Activated CD8-positive, alpha-beta memory T cell treated with anti-CD3 and anti-CD28 coated beads, Interleukin-2, amount 50 U/mL, for 24 hours (primary cell): ENCODE data around the gene LUC7L3.
A peak's percentile ranks its signal among the peaks of the same experiment; 100 is the strongest.
"Not testable (repeated sequence)": the region's sequence is repeated elsewhere in the genome, so short reads cannot be mapped to it uniquely, and the experiment has no call there.

Experiments used
- DNase-seq: peaks from one replicate; pipeline ENCODE4 v3.0.0-alpha.2; 2020; ENCODE audit errors: extremely low read depth

LUC7L3 gene

GRCh38 chr17:50686494-50687199 lies 32.8 kb upstream of the LUC7L3 start:
- DNase-seq: no peak

- no peak for DNase-seq
These were observed 32.0 kb upstream of the LUC7L3 start for GRCh38 chr17:50687200-50688066.

GRCh38 chr17:50688245-50688644 lies 31.2 kb upstream of the LUC7L3 start:
- DNase-seq: no peak

- DNase-seq: no peak
These were observed 30.2 kb upstream of the LUC7L3 start for GRCh38 chr17:50689251-50689650.

GRCh38 chr17:50689956-50690886 lies 29.2 kb upstream of the LUC7L3 start:
- no peak for DNase-seq

DNA sequence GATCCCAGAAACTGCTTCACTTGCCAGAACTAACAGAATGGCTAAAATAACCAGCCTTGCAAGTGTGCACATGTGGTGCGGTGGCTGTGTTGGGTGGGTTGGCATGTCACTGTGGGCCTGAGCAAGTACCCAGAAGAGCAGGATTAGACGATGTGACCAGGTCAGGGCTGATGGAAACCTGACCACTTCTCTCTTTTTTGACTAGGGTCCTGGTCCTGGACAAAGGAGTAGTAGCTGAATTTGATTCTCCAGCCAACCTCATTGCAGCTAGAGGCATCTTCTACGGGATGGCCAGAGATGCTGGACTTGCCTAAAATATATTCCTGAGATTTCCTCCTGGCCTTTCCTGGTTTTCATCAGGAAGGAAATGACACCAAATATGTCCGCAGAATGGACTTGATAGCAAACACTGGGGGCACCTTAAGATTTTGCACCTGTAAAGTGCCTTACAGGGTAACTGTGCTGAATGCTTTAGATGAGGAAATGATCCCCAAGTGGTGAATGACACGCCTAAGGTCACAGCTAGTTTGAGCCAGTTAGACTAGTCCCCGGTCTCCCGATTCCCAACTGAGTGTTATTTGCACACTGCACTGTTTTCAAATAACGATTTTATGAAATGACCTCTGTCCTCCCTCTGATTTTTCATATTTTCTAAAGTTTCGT lies 28.4 kb upstream of the LUC7L3 start:
- DNase-seq: no peak

DNA sequence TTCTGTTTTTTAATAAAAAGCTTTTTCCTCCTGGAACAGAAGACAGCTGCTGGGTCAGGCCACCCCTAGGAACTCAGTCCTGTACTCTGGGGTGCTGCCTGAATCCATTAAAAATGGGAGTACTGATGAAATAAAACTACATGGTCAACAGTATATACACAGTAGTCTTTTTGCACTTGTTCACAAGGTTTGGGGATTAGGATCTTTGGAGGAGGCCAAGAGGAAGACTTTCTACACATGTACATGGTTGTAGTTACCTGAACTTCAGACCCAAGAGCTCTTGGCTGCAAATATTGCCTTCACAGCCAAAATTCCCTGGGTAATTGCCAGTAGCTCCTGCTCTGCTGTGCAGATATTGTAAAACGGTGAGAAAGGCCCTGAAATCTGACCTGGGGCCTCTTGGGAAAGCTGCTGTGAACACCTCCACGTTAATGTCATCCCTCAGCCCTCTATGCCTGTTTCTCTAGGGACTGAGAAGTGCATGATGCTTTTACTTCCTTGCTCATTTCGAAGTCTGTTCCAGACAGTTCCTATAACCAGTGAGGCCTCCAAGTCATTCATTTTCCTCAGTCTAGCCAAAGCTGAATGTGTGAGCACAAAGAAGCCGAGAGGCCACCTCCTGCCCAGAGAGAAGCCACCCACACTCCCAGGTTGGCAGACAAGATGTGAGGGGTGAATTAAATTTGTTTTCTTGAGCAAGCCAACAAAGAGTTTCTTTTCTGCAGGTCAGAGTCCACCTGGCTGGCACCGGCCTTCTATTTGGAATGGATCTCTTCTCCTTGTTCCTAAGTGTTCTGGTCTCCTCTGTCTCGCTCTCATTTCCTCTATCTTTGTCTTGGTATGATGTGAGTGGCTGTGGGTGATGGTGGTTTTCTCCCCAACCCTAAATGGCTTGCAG lies 27.6 kb upstream of the LUC7L3 start:
- DNase-seq: no peak

GRCh38 chr17:50692448-50693035 lies 26.9 kb upstream of the LUC7L3 start:
- DNase-seq: no peak

DNA sequence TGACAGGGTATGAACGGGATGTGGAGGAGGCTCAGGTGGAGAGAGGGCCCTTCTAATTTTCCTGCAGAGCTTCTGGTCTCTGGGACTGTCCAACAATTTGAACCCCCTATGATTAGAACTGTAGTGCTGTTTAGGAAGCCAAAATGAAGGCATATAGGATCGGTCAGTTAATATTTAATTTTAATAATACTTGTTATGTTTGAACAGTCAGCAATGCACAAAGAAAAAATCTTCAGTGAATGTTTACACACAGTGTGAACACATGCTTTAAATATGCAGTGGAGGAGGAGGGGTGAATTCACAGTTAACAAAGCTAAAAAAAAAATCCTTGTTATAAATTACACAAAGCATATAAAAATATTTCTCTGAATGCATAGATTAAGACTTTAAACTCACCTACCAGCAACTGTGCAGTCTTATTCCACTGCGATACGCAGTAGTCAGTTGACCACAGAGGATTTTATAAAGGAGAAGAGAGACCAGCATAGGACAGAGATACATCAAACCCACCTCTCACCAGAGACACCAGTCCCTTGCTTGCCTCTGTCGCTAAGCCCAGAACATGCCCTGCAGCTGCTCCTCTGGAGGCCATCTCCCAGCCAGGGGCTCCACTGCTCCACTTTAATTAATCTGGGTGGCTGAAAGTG lies 26.2 kb upstream of the LUC7L3 start:
- no peak for DNase-seq

DNA sequence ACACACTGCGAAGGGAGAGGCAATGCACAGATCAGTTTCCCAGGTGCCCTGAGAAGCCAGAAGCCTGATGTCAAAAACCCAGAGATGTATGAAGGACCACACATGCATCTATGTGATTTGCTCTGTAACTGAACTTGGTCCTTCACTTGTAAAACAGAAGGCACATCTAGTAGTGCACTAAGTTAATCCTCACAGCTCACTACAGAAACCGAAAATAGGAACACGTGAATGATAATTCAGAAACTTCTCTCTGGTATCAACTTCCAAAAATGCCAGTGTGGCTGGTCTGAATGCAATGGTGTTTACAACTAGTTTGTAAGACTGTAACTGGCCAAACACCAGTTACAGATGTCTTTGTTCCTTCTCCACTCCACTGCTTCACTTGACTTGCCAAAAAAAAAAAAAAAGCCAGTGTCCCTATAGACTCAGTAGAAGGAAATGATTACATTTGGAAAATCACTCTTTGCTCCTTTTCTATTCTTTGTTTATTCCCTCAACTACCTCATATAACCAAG lies 23.0 kb upstream of the LUC7L3 start:
- DNase-seq: no peak

GRCh38 chr17:50697062-50697461 lies 22.3 kb upstream of the LUC7L3 start:
- DNase-seq: no peak

DNA sequence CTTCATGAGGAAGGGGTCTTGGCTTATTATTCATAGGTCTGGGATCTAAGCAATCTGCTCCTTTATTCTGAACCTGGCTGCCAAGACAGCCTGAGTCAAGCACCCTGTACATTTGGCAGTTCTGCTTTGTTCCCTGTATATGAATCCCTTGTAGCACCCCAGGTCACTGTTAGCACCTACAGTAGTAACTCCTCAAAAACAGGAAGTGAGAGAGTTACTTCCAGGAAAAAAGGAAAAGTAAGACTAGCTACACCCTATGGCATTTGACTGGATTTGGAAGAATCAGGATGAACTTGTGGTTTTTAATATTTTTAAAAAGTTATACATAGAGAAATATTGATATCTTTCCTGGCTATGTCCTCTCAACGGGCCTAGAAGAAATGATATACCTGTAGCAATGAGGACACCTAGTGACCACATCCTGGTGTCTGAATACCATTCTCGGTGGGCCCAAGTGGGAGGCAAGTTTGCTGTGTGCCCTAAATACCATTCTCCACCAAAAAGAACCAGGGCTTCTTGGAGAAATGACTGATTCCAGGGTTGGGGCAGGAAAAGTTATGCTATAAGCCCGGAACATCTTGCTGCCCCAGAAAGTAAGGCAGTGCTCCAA lies 21.6 kb upstream of the LUC7L3 start:
- no peak for DNase-seq

DNA sequence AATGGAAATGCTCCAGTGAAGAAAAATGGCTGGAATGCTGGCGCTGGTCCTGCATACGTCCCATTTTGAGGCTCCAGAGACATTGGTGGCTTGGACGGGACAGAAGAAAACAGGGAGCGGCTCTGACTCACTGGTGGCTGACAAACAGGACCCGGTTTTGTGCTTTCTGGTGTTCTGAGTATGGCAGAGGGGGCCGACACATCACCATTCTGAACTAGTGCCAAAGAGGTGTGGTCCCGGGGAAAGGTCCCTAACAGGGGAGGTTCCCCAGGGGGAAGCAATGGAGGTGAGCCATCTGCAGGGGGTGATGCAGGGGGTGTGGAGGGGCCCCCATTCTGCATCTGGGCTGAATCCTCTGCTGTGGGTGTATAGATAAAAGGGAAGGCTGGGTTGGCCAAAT lies 20.0 kb upstream of the LUC7L3 start:
- no peak for DNase-seq

DNA sequence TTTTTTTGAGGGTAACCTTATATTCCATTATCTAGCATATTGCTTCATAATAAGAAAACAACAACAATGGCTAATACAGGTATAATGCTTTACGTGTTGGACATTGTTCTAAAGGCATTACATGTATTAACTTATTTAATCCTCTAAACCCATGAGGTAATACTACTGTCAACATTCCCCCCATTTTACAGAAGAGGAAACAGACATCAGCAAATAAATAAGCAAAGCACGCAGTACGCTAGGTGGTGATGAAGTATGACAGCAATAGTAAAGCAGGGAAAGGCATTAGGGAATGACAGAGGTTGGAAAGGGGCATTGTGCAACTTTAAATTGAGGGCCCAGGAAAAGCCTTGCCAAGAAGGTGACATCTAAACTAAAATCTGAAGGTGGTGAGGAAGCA lies 16.2 kb upstream of the LUC7L3 start:
- no peak for DNase-seq

DNA sequence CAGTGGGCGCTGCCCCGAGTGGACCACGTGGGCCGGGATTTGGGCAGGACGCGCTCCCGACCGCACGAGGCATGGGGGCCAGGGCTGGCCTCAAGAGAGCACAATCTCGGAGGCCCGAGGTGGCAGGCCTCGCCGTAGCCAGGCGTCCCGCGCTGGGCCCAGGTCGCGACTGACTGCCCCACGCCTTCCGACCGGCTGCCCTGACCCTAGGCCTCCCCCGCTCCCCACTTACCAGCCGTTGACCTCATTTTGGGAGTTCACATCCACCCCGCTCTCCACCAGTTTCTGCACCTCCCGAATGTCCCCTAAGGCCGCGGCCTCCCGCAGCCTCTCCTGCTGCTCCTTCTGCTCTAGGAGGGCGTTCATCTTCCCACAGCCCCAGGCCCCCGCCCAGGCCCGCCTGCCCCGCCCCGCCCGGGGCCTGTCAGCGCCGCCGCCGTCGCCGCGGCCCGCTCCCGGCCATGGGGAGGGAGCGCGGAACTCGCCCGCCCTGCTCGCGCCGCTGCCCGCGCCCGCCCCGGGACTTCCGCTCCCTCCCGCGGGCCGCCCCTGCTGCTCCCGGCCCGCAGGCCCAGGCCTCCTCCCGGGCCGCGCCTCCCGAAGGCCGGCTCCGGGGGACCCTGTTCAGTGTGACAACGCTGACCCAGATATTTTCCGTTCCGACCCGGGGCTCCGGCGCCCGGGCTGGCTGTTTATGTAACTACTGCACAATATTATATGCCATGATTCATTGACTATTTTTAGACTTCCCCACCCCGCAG lies 11.9 kb upstream of the LUC7L3 start, which contains the start of gene ANKRD40:
Gene ANKRD40, minus strand, starts transcription at position 626 of the 761 bp plus-strand sequence. Its CDS starts 260 bp downstream, at position 366.
- peak; percentile 71 for DNase-seq

GRCh38 chr17:50708050-50709000 lies 11.1 kb upstream of the LUC7L3 start:
- DNase-seq: no peak

- not testable (repeated sequence) for DNase-seq
These were observed 10.3 kb upstream of the LUC7L3 start for GRCh38 chr17:50709053-50709452.
